Esophagus squamous epithelium (tissue), 5 donors: ENCODE results near the gene ACSM2B. TPM values are rescaled to one million over a fixed set of nuclear protein-coding genes. Genes with fewer than 3 reads are reported as not detected.
"Not testable (repeated sequence)": the region's sequence is repeated elsewhere in the genome, so short reads cannot be mapped to it uniquely, and the experiment has no call there.

Experiments
- DNase-seq: peaks from one replicate; lab custom pipeline; 2025; lab: John Stamatoyannopoulos, UW
- H3K27ac ChIP-seq, 4 donors: fragments of 200-600 bp; sonication (generic); one replicate each; pipeline ENCODE4 v1.5.1; 2016 to 2019; ENCODE audit warnings: mild to moderate bottlenecking in 1 of 4
- H3K27me3 ChIP-seq, 4 donors: fragments of 200-600 bp; sonication (generic); 1 replicate in 3 of 4; 2 replicates in 1 of 4; pipeline versions ENCODE4 v1.5.1 to v1.6.0; 2017 to 2021; ENCODE audit warnings: antibody characterized with exemption in 1 of 4
- H3K36me3 ChIP-seq, 3 donors: fragments of 200-600 bp; sonication (generic); one replicate each; pipeline ENCODE4 v1.5.1; 2016 to 2019
- H3K4me1 ChIP-seq, 3 donors: fragments of 200-600 bp; sonication (generic); one replicate each; pipeline ENCODE4 v1.5.1; 2017 to 2019
- H3K4me3 ChIP-seq, 4 donors: fragments of 200-600 bp; sonication (generic); 1 replicate in 3 of 4; 2 replicates in 1 of 4; pipeline ENCODE4 v1.5.1; 2016 to 2019; ENCODE audit warnings: mild to moderate bottlenecking in 2 of 4, moderate library complexity in 1 of 4
- H3K9me3 ChIP-seq, 3 donors: fragments of 200-600 bp; sonication (generic); one replicate each; pipeline ENCODE4 v1.5.1; 2016 to 2019
- CTCF ChIP-seq, 6 experiments: fragments of 450-650 bp in 4 of 6; fragments of 200-600 bp in 2 of 6; sonication (generic) in 2 of 6; IDR thresholded peaks; one replicate each; pipeline ENCODE4 v1.5.1; 2016 to 2019; ENCODE audit warnings: antibody characterized with exemption in 6 of 6, mild to moderate bottlenecking in 4 of 6, moderate library complexity in 4 of 6
- POLR2A ChIP-seq, 4 donors: fragments of 450-650 bp; IDR thresholded peaks; one replicate each; pipeline ENCODE4 v1.6.1; 2017; ENCODE audit warnings: antibody characterized with exemption in 4 of 4, mild to moderate bottlenecking in 4 of 4, moderate library complexity in 3 of 4
- WGBS, 2 donors: methylation state at CpG; one replicate each; pipeline ENCODE4 v1.1.5; 2018; 5-methylcytosine and 5-hydroxymethylcytosine counted together
- intact Hi-C: fragments of 100-400 bp; cut with DNase I; formaldehyde crosslinking; loops from one replicate; pipeline ENCODE4 v1.15.0; 2022
- total RNA-seq, 4 donors: library from RNA; depleted of rRNA; stranded (reverse); fragments of >200 nt; gene quantifications; one replicate each; pipeline ENCODE4 v1.1.0, GENCODE V29; 2016
- donor health status: DM: yes; HTN: yes; CAD: no.

ACSM2B gene
- total RNA-seq, 4 donors from 2014 or later, result not detected

GRCh38 chr16:20546951-20547350 lies 29.2 kb downstream of the ACSM2B start:
- 55% methylated on average over 1 of the region's 1 CpG; no CpG with 5 or more reads in 1 of the 2 donors for WGBS, 2 donors
- H3K36me3 ChIP-seq, H3K4me3 ChIP-seq, H3K27me3 ChIP-seq, H3K4me1 ChIP-seq, H3K27ac ChIP-seq, H3K9me3 ChIP-seq, intact Hi-C loops, DNase-seq: not testable (repeated sequence)

GRCh38 chr16:20546278-20546853 lies 29.8 kb downstream of the ACSM2B start:
- DNase-seq, H3K27me3 ChIP-seq, H3K4me1 ChIP-seq, H3K27ac ChIP-seq, H3K4me3 ChIP-seq, intact Hi-C loops, H3K9me3 ChIP-seq, H3K36me3 ChIP-seq: not testable (repeated sequence)
- 52 to 54% methylated on average over 5 of the region's 5 CpGs for WGBS, 2 donors

GRCh38 chr16:20540603-20541316 lies 35.4 kb downstream of the ACSM2B start:
- H3K4me3 ChIP-seq, DNase-seq, H3K27me3 ChIP-seq, H3K27ac ChIP-seq, H3K36me3 ChIP-seq, H3K4me1 ChIP-seq, intact Hi-C loops, H3K9me3 ChIP-seq: not testable (repeated sequence)
- WGBS, 2 donors, result 40 to 52% methylated on average over 3 to 5 of the region's 5 CpGs

GRCh38 chr16:20538687-20539086 lies 37.5 kb downstream of the ACSM2B start:
- intact Hi-C loops, result no loop called here
- no peak overlapping the region for H3K27ac ChIP-seq
- DNase-seq, result no peak
- no peaks in the 10 kb centered on the region for H3K36me3 ChIP-seq
- H3K9me3 ChIP-seq, result no peaks in the 10 kb centered on the region
- TF ChIP-seq CTCF (IDR thresholded peaks at IDR 0.05) (no peak), POLR2A (IDR thresholded peaks at IDR 0.05) (no peak)
- no peaks in the 10 kb centered on the region for H3K4me1 ChIP-seq
- no peak overlapping the region for H3K4me3 ChIP-seq
- WGBS, 2 donors, result 40 to 56% methylated on average over 4 of the region's 5 CpGs
- peaks cover 0 to 3% (median 0%) of the 10 kb centered on the region in 4 donors for H3K27me3 ChIP-seq

GRCh38 chr16:20538181-20538580 lies 38.0 kb downstream of the ACSM2B start:
- H3K4me3 ChIP-seq, result no peak overlapping the region
- no peak for TF ChIP-seq POLR2A (IDR thresholded peaks at IDR 0.05)
- TF ChIP-seq CTCF (IDR thresholded peaks at IDR 0.05), result no peak
- intact Hi-C loops, result no loop called here
- no peaks in the 10 kb centered on the region for H3K9me3 ChIP-seq
- H3K4me1 ChIP-seq, result no peaks in the 10 kb centered on the region
- no peak overlapping the region for H3K27ac ChIP-seq
- peaks cover 0 to 3% (median 0%) of the 10 kb centered on the region in 4 donors for H3K27me3 ChIP-seq
- no peaks in the 10 kb centered on the region for H3K36me3 ChIP-seq
- 0% methylated on average over 1 of the region's 1 CpG for WGBS, 2 donors
- DNase-seq, result no peak

GRCh38 chr16:20536669-20537068 lies 39.5 kb downstream of the ACSM2B start:
- H3K9me3 ChIP-seq, H3K36me3 ChIP-seq: not testable (repeated sequence)

GRCh38 chr16:20532284-20532792 lies 43.8 kb downstream of the ACSM2B start:
- DNase-seq, H3K27me3 ChIP-seq, H3K4me3 ChIP-seq, H3K4me1 ChIP-seq, H3K27ac ChIP-seq, H3K36me3 ChIP-seq, H3K9me3 ChIP-seq, intact Hi-C loops: not testable (repeated sequence)
- no CpG with 5 or more reads among the region's 3 CpGs for WGBS, 2 donors

More at GRCh38 chr16:20536669-20537068, 39.5 kb downstream of the ACSM2B start:
- H3K4me3 ChIP-seq, H3K4me1 ChIP-seq, H3K27ac ChIP-seq, DNase-seq, intact Hi-C loops, H3K27me3 ChIP-seq: not testable (repeated sequence)
- WGBS, 2 donors, result 35 to 60% methylated on average over 1 of the region's 1 CpG

GRCh38 chr16:20531795-20532194 lies 44.4 kb downstream of the ACSM2B start:
- no CpG with 5 or more reads among the region's 13 CpGs for WGBS, 2 donors
- H3K9me3 ChIP-seq, intact Hi-C loops, H3K27me3 ChIP-seq, DNase-seq, H3K4me3 ChIP-seq, H3K36me3 ChIP-seq, H3K27ac ChIP-seq, H3K4me1 ChIP-seq: not testable (repeated sequence)
